C4-2B (cell line): ENCODE results near the gene TMEM259.
"Not testable (repeated sequence)": the region's sequence is repeated elsewhere in the genome, so short reads cannot be mapped to it uniquely, and the experiment has no call there.

ENCODE experiments used
- CTCF ChIP-seq: fragments of 450-650 bp; conservative IDR thresholded peaks from 2 replicates; pipeline ENCODE4 v1.5.1; 2017; ENCODE audit warnings: mild to moderate bottlenecking
- ZFX ChIP-seq: fragments of 450-650 bp; IDR thresholded peaks from 2 replicates; pipeline ENCODE4 v1.6.1; 2017

DNA sequence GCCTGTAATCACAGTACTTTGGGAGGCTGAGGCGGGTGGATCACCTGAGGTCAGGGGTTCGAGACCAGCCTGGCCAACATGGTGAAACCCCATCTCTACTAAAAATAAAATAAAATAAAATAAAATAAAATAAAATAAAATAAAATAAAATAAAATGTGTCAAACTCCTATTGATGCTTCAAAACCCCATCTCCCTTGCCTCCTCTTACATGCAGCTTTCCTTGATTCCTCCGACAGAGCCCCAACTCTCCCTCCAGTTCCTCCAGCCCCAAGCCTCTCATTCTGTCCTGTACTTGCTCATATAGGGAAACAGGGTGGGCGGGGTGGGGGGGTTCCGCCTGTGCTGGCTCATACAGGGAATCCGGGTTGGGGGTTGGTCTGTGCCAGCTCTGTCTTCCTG, 4.2 kb upstream of the TMEM259 start:
- not testable (repeated sequence) for TF ChIP-seq CTCF, ZFX
